K562 (cell line): ENCODE measurements around the gene PGD. TPM values are rescaled to one million over a fixed set of nuclear protein-coding genes. Genes with fewer than 3 reads are reported as not detected.

Experiments
- BCOR ChIP-seq: fragments of 450-650 bp; IDR thresholded peaks from 2 replicates; pipeline ENCODE4 v1.6.1; 2016
- BDP1 ChIP-seq: IDR thresholded peaks from 3 replicates; pipeline ENCODE4 v1.6.1; 2011; ENCODE audit not compliant: insufficient read length, insufficient read depth
- ETV1 ChIP-seq: fragments of 450-650 bp; conservative IDR thresholded peaks from 2 replicates; pipeline ENCODE4 v1.6.1; 2016; ENCODE audit warnings: missing genetic modification characterization, control low read depth, low read depth, missing compliant biosample characterization
- FOXJ2 ChIP-seq: fragments of 200-800 bp; sonication (Bioruptor generic); IDR thresholded peaks from 2 replicates; pipeline ENCODE4 v1.6.1; 2016; ENCODE audit warnings: missing genetic modification characterization, missing compliant biosample characterization
- FOXK2 ChIP-seq, 2 experiments: fragments of 450-650 bp; IDR thresholded peaks in 1 of 2; conservative IDR thresholded peaks in 1 of 2; 2 replicates each; pipeline ENCODE4 v1.6.1; 2016; ENCODE audit warnings: low read depth in 2 of 2, mild to moderate bottlenecking in 1 of 2
- HBP1 ChIP-seq: fragments of 450-650 bp; formaldehyde crosslinking; IDR thresholded peaks from 2 replicates; pipeline ENCODE4 v1.4.0; 2022; ENCODE audit warnings: missing genetic modification characterization
- KDM5B ChIP-seq: fragments of 200-600 bp; sonication (generic); IDR thresholded peaks from 2 replicates; pipeline ENCODE4 v1.6.1; 2012; ENCODE audit warnings: low read depth, mild to moderate bottlenecking, moderate library complexity, low read length, control low read depth, inconsistent platforms; ENCODE audit not compliant: insufficient replicate concordance
- LARP7 ChIP-seq: fragments of 450-650 bp; IDR thresholded peaks from 2 replicates; pipeline ENCODE4 v1.6.1; 2016
- MBD2 ChIP-seq: sonication (generic); IDR thresholded peaks from 2 replicates; pipeline ENCODE4 v1.6.1; 2016; ENCODE audit warnings: low read depth, borderline replicate concordance
- PCBP2 ChIP-seq: fragments of 200-400 bp; formaldehyde crosslinking; IDR thresholded peaks from 2 replicates; pipeline ENCODE4 v1.6.1; 2018; ENCODE audit warnings: low read length, low read depth, mild to moderate bottlenecking, moderate library complexity; ENCODE audit not compliant: poor library complexity, severe bottlenecking
- POLR2AphosphoS5 ChIP-seq: IDR thresholded peaks from 2 replicates; pipeline ENCODE4 v1.6.1; 2011; ENCODE audit warnings: mild to moderate bottlenecking, low read depth, low read length, moderate library complexity; ENCODE audit not compliant: control insufficient read depth, insufficient read depth
- RAD51 ChIP-seq: fragments of 450-650 bp; IDR thresholded peaks from 2 replicates; pipeline ENCODE4 v1.7.1; 2016; ENCODE audit warnings: low read depth, mild to moderate bottlenecking, borderline replicate concordance
- TARDBP ChIP-seq: fragments of 450-650 bp; IDR thresholded peaks from 2 replicates; pipeline ENCODE4 v1.6.1; 2016
- TBL1XR1 ChIP-seq, 2 experiments: IDR thresholded peaks; 2 replicates each; pipeline ENCODE4 v1.6.1; 2012; ENCODE audit warnings: improper control_type of control experiment in 2 of 2, low read length in 2 of 2, mild to moderate bottlenecking in 1 of 2
- TCF15 ChIP-seq: fragments of 250-450 bp; sonication (Bioruptor Pico); IDR thresholded peaks from 2 replicates; pipeline ENCODE4 v1.8.0; 2022; ENCODE audit warnings: moderate library complexity, mild to moderate bottlenecking, inconsistent platforms
- TCF7 ChIP-seq: sonication (generic); IDR thresholded peaks from 2 replicates; pipeline ENCODE4 v1.6.1; 2016; ENCODE audit warnings: antibody characterized with exemption, borderline replicate concordance
- ZNF124 ChIP-seq: sonication (generic); formaldehyde crosslinking; IDR thresholded peaks from 2 replicates; pipeline ENCODE4 v1.8.1; 2022; ENCODE audit warnings: missing genetic modification reagents
- ZNF212 ChIP-seq: fragments of 450-650 bp; formaldehyde crosslinking; IDR thresholded peaks from 2 replicates; pipeline ENCODE4 v1.4.0; 2020; ENCODE audit warnings: mild to moderate bottlenecking
- ZNF655 ChIP-seq: fragments of 250-450 bp; sonication (Bioruptor Pico); IDR thresholded peaks from 2 replicates; pipeline ENCODE4 v1.5.0; 2021
- ZNF696 ChIP-seq: fragments of 250-450 bp; sonication (Bioruptor Pico); conservative IDR thresholded peaks from 2 replicates; pipeline ENCODE4 v1.4.0; 2020; ENCODE audit warnings: mild to moderate bottlenecking, moderate library complexity
- polyA plus RNA-seq, 8 experiments: library from polyadenylated mRNA; depleted of rRNA in 4 of 8; stranded (reverse) in 5 of 8; unstranded in 3 of 8; fragments of >200 nt; fragmentation: Nextera tagmentation in 2 of 8; fragmentation: Illumina TruSeq in 1 of 8; extraction: Ambion mirVana in 2 of 8; extraction: Trizol in 1 of 8; gene quantifications; 2 replicates each; pipeline versions ENCODE4 v1.2.1 to v1.2.3, GENCODE V29; 2011 to 2014; ENCODE audit warnings: inconsistent platforms in 1 of 8, missing spikeins in 1 of 8
- total RNA-seq, 7 experiments: library from RNA; depleted of rRNA in 6 of 7; stranded (reverse); fragments of >200 nt in 6 of 7; fragmentation: Illumina TruSeq in 2 of 7; extraction: Trizol in 2 of 7; gene quantifications; 2 replicates each; pipeline versions ENCODE4 v1.2.1 to v1.2.3, GENCODE V29; 2011 to 2021; ENCODE audit warnings: low replicate concordance in 1 of 7
- TF ChIP-seq, protein P1 (sequence below): fragments of 450-650 bp; formaldehyde crosslinking; conservative IDR thresholded peaks from 2 replicates; pipeline ENCODE4 v1.4.0; 2022; ENCODE audit warnings: mild to moderate bottlenecking, missing genetic modification characterization
- TF ChIP-seq, protein P2 (sequence below), 3 experiments: IDR thresholded peaks in 2 of 3; conservative IDR thresholded peaks in 1 of 3; 2 replicates each; pipeline ENCODE4 v1.5.1; 2011 to 2012; ENCODE audit warnings: low read length in 3 of 3, mild to moderate bottlenecking in 3 of 3, control low read depth in 2 of 3, improper control_type of control experiment in 1 of 3, inconsistent platforms in 1 of 3, low read depth in 1 of 3, mixed read lengths in 1 of 3, moderate library complexity in 1 of 3; ENCODE audit not compliant: insufficient read depth in 2 of 3

Gene PGD
- total and polyA plus RNA-seq, 9 of the 15 experiments (the other 6 are each of a cell fraction or from before 2014, with no cell fraction given), result 177 to 542 (median 270) TPM

- TF ChIP-seq FOXJ2 (tag) (peak; percentile 41; the same call in 1 of the 2 replicates), KDM5B (peak; percentile 92), ZNF696 (no peak), LARP7 (peak; percentile 23; the same call in 1 of the 2 replicates), TCF7 (0 out of 2 replicates have a peak, but pooled peaks have one; percentile 26), TCF15 (CRISPR knock-in tag) (no peak), FOXK2 (conservative IDR thresholded peaks at IDR 0.05 in 1 of 2, IDR thresholded peaks at IDR 0.05 in 1 of 2; ENCODE audit: low read depth in 2 of 2) (peak in 1 of 2 experiments; percentile 69; a peak in 3 of 4 replicates), ZNF212 (CRISPR knock-in tag) (no peak), POLR2AphosphoS5 (peak; percentile 89), ZNF124 (no peak), PCBP2 (peak; percentile 32), BDP1 (no peak), BCOR (peak; percentile 25; the same call in 1 of the 2 replicates), ETV1 (tag) (peak; percentile 74), TBL1XR1 (IDR thresholded peaks at IDR 0.05; ENCODE audit: low read length in 2 of 2) (0 out of 4 replicates have a peak, but pooled peaks of 1 of the 2 experiments have one; percentile 8), MBD2 (peak; percentile 100), HBP1 (CRISPR knock-in tag) (0 out of 2 replicates have a peak, but pooled peaks have one; percentile 16), ZNF655 (CRISPR knock-in tag) (no peak), TARDBP (peak; percentile 30; the same call in 1 of the 2 replicates), RAD51 (peak; percentile 14; the same call in 1 of the 2 replicates)
- TF ChIP-seq, protein P1, sequence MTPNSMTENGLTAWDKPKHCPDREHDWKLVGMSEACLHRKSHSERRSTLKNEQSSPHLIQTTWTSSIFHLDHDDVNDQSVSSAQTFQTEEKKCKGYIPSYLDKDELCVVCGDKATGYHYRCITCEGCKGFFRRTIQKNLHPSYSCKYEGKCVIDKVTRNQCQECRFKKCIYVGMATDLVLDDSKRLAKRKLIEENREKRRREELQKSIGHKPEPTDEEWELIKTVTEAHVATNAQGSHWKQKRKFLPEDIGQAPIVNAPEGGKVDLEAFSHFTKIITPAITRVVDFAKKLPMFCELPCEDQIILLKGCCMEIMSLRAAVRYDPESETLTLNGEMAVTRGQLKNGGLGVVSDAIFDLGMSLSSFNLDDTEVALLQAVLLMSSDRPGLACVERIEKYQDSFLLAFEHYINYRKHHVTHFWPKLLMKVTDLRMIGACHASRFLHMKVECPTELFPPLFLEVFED (CRISPR knock-in tag), result 0 out of 2 replicates have a peak, but pooled peaks have one; percentile 49
- TF ChIP-seq, protein P2, sequence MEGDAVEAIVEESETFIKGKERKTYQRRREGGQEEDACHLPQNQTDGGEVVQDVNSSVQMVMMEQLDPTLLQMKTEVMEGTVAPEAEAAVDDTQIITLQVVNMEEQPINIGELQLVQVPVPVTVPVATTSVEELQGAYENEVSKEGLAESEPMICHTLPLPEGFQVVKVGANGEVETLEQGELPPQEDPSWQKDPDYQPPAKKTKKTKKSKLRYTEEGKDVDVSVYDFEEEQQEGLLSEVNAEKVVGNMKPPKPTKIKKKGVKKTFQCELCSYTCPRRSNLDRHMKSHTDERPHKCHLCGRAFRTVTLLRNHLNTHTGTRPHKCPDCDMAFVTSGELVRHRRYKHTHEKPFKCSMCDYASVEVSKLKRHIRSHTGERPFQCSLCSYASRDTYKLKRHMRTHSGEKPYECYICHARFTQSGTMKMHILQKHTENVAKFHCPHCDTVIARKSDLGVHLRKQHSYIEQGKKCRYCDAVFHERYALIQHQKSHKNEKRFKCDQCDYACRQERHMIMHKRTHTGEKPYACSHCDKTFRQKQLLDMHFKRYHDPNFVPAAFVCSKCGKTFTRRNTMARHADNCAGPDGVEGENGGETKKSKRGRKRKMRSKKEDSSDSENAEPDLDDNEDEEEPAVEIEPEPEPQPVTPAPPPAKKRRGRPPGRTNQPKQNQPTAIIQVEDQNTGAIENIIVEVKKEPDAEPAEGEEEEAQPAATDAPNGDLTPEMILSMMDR (IDR thresholded peaks at IDR 0.05 in 2 of 3, conservative IDR thresholded peaks at IDR 0.05 in 1 of 3; ENCODE audit: insufficient read depth in 2 of 3, low read depth in 1 of 3, low read length in 3 of 3), result peak in 1 of 3 experiments; percentile 17; a peak in 2 of 6 replicates
These were observed at the start of gene PGD (continued) for GRCh38 chr1:10398734-10399443.
